ENCODE data around the gene HIP1.

HIP1 gene

DNA sequence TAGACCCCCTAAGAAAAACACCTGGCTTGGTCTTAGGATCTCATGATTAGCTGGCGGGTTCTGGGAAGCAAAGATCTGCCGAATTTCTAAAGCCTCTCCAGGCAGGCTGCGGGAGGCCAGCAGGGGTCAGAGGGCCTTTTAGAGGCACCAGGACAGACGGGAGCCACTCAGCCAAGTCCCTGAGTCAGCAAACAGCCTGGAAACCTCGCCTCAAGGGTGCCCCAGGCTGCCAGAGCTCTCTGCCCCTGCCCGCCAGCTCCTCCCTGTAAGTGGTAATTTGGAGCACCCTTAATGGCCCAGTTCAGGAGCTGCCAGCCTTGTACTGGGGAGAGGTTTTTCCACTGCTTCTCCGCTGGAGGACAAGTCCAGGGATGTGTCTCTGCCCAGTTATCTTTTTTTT, 88.7 kb downstream of the HIP1 start:
- no peak overlapping the region for H2AFZ ChIP-seq (ENCODE audit: low read depth, low read length, severe bottlenecking)

GRCh38 chr7:75649462-75649861, 89.3 kb downstream of the HIP1 start:
- Histone ChIP-seq H3K4me3 (ENCODE audit: insufficient read depth, low read length, poor library complexity, severe bottlenecking) (no peak overlapping the region), H3K27me3 (ENCODE audit: low read length) (no peaks in the 10 kb centered on the region), H3K79me2 (ENCODE audit: insufficient read depth, low read length) (no peaks in the 10 kb centered on the region), H3F3A (ENCODE audit: insufficient read depth) (no peaks in the 10 kb centered on the region), H3K9me3 (ENCODE audit: insufficient read depth, low read length) (no peaks in the 10 kb centered on the region), H3K27ac (ENCODE audit: low read depth, low read length) (no peak overlapping the region), H3K9me2 (replicated peaks; ENCODE audit: insufficient read depth, low read length) (no peaks in the 10 kb centered on the region), H3K4me2 (ENCODE audit: low read depth, low read length, poor library complexity, severe bottlenecking) (no peak overlapping the region), H3K36me3 (ENCODE audit: low read length) (no peaks in the 10 kb centered on the region), H4K20me1 (ENCODE audit: low read depth, low read length) (no peaks in the 10 kb centered on the region), H3K9ac (ENCODE audit: low read length) (no peak overlapping the region), H2AFZ (ENCODE audit: low read depth, low read length, severe bottlenecking) (no peak overlapping the region)
- no peak for TF ChIP-seq EZH2phosphoT487 (conservative IDR thresholded peaks at IDR 0.05; ENCODE audit: low read length)
- TF ChIP-seq CTCF (IDR thresholded peaks at IDR 0.05; ENCODE audit: insufficient read depth, low read length, poor library complexity, severe bottlenecking), result no peak

More for the DNA sequence above, 88.7 kb downstream of the HIP1 start:
- H3K4me2 ChIP-seq (ENCODE audit: low read depth, low read length, poor library complexity, severe bottlenecking), result no peak overlapping the region
- no peaks in the 10 kb centered on the region for H3F3A ChIP-seq (ENCODE audit: insufficient read depth)
- H3K4me3 ChIP-seq (ENCODE audit: insufficient read depth, low read length, poor library complexity, severe bottlenecking), result no peak overlapping the region
- TF ChIP-seq EZH2phosphoT487 (conservative IDR thresholded peaks at IDR 0.05; ENCODE audit: low read length), result no peak
- no peak for TF ChIP-seq CTCF (IDR thresholded peaks at IDR 0.05; ENCODE audit: insufficient read depth, low read length, poor library complexity, severe bottlenecking)
- H3K9ac ChIP-seq (ENCODE audit: low read length), result no peak overlapping the region
- H3K79me2 ChIP-seq (ENCODE audit: insufficient read depth, low read length), result no peaks in the 10 kb centered on the region
- no peaks in the 10 kb centered on the region for H3K9me2 ChIP-seq (replicated peaks; ENCODE audit: insufficient read depth, low read length)
- H3K27ac ChIP-seq (ENCODE audit: low read depth, low read length), result no peak overlapping the region
- H3K27me3 ChIP-seq (ENCODE audit: low read length), result no peaks in the 10 kb centered on the region
- H4K20me1 ChIP-seq (ENCODE audit: low read depth, low read length), result no peaks in the 10 kb centered on the region
- H3K36me3 ChIP-seq (ENCODE audit: low read length), result no peaks in the 10 kb centered on the region
- no peaks in the 10 kb centered on the region for H3K9me3 ChIP-seq (ENCODE audit: insufficient read depth, low read length)

GRCh38 chr7:75647709-75648438, 90.9 kb downstream of the HIP1 start:
- H3K4me3 ChIP-seq (ENCODE audit: insufficient read depth, low read length, poor library complexity, severe bottlenecking), result no peak overlapping the region
- H2AFZ ChIP-seq (ENCODE audit: low read depth, low read length, severe bottlenecking), result no peak overlapping the region
- no peaks in the 10 kb centered on the region for H3F3A ChIP-seq (ENCODE audit: insufficient read depth)
- H3K27ac ChIP-seq (ENCODE audit: low read depth, low read length), result no peak overlapping the region
- no peaks in the 10 kb centered on the region for H3K79me2 ChIP-seq (ENCODE audit: insufficient read depth, low read length)
- H3K27me3 ChIP-seq (ENCODE audit: low read length), result no peaks in the 10 kb centered on the region
- no peaks in the 10 kb centered on the region for H3K9me2 ChIP-seq (replicated peaks; ENCODE audit: insufficient read depth, low read length)
- H3K9ac ChIP-seq (ENCODE audit: low read length), result no peak overlapping the region
- H4K20me1 ChIP-seq (ENCODE audit: low read depth, low read length), result no peaks in the 10 kb centered on the region
- no peak for TF ChIP-seq CTCF (IDR thresholded peaks at IDR 0.05; ENCODE audit: insufficient read depth, low read length, poor library complexity, severe bottlenecking)
- TF ChIP-seq EZH2phosphoT487 (conservative IDR thresholded peaks at IDR 0.05; ENCODE audit: low read length), result no peak
- no peaks in the 10 kb centered on the region for H3K9me3 ChIP-seq (ENCODE audit: insufficient read depth, low read length)
- H3K4me2 ChIP-seq (ENCODE audit: low read depth, low read length, poor library complexity, severe bottlenecking), result no peak overlapping the region
- H3K36me3 ChIP-seq (ENCODE audit: low read length), result no peaks in the 10 kb centered on the region

Data from SU-DHL-6 (cell line).